ENCODE results near the gene GAB1.
"Not testable (repeated sequence)": the region's sequence is repeated elsewhere in the genome, so short reads cannot be mapped to it uniquely, and the experiment has no call there.

GAB1 gene

GRCh38 chr4:143339497-143339896 lies 2.8 kb downstream of the GAB1 start:
- DNase-seq, result no peak

GRCh38 chr4:143341186-143341755 lies 4.6 kb downstream of the GAB1 start:
- no peak for DNase-seq

- no peak for DNase-seq
Observed at GRCh38 chr4:143343276-143343831, 6.7 kb downstream of the GAB1 start.

- DNase-seq, result no peak
Observed at GRCh38 chr4:143344041-143344440, 7.4 kb downstream of the GAB1 start.

- no peak for DNase-seq
Observed at GRCh38 chr4:143344774-143345173, 8.1 kb downstream of the GAB1 start.

- no peak for DNase-seq
Observed at GRCh38 chr4:143345356-143345755, 8.7 kb downstream of the GAB1 start.

- DNase-seq, result no peak
Observed at GRCh38 chr4:143346206-143346605, 9.5 kb downstream of the GAB1 start.

GRCh38 chr4:143347484-143348111 lies 10.9 kb downstream of the GAB1 start:
- DNase-seq, result no peak

- no peak for DNase-seq
Observed at GRCh38 chr4:143348233-143349077, 11.8 kb downstream of the GAB1 start.

GRCh38 chr4:143349858-143350527 lies 13.3 kb downstream of the GAB1 start:
- DNase-seq, result not testable (repeated sequence)

- no peak for DNase-seq
Observed at GRCh38 chr4:143351149-143351691, 14.5 kb downstream of the GAB1 start.

GRCh38 chr4:143351774-143352451 lies 15.2 kb downstream of the GAB1 start:
- DNase-seq, result no peak

GRCh38 chr4:143352720-143353119 lies 16.0 kb downstream of the GAB1 start:
- DNase-seq, result no peak

GRCh38 chr4:143353797-143354196 lies 17.1 kb downstream of the GAB1 start:
- DNase-seq, result no peak

GRCh38 chr4:143354990-143355389 lies 18.3 kb downstream of the GAB1 start:
- no peak for DNase-seq

GRCh38 chr4:143355540-143356217 lies 19.0 kb downstream of the GAB1 start:
- DNase-seq, result no peak

- DNase-seq, result no peak
Observed at GRCh38 chr4:143356493-143356892, 19.8 kb downstream of the GAB1 start.

- no peak for DNase-seq
Observed at GRCh38 chr4:143357161-143357845, 20.6 kb downstream of the GAB1 start.

GRCh38 chr4:143358419-143358818 lies 21.7 kb downstream of the GAB1 start:
- no peak for DNase-seq

GRCh38 chr4:143358923-143359643 lies 22.4 kb downstream of the GAB1 start:
- DNase-seq, result peak; percentile 15
